ENCODE measurements around the gene RGP1. TPM values are rescaled to one million over a fixed set of nuclear protein-coding genes. Genes with fewer than 3 reads are reported as not detected.

Gene RGP1
- total RNA-seq, 1 donor from 2014 or later, result 16.2 TPM

- peaks cover 23% of the 10 kb centered on the region for H3K4me1 ChIP-seq
- H3K27me3 ChIP-seq, result no peaks in the 10 kb centered on the region
- peaks cover 0 to 29% of the 10 kb centered on the region in 2 donors for H3K36me3 ChIP-seq
- intact Hi-C loops (cut with DNase I), result loop anchor here (10.0 kb wide), 1 partner anchor 1438 kb away; no protein-coding TSS in a partner anchor
- no peak for DNase-seq (ENCODE audit: extremely low spot score in 2 of 2)
- H3K9me3 ChIP-seq, result no peaks in the 10 kb centered on the region
- H3K27ac ChIP-seq, result peak overlapping the region; percentile 70
- TF ChIP-seq POLR2A (IDR thresholded peaks at IDR 0.05), result no peak
- TF ChIP-seq CTCF (IDR thresholded peaks at IDR 0.05), result peak in 1 of 3 experiments; percentile 32
- TF ChIP-seq POLR2AphosphoS5 (IDR thresholded peaks at IDR 0.05; ENCODE audit: insufficient read depth in 1 of 2, low read depth in 1 of 2), result no peak
- peak overlapping the region; percentile 47 to 53 for H3K4me3 ChIP-seq
Observed at GRCh38 chr9:35756275-35757225, 7.5 kb downstream of the RGP1 start.

- Histone ChIP-seq H3K27ac (peak overlapping the region; percentile 70), H3K4me3 (peak overlapping the region; percentile 47 to 53), H3K9me3 (no peaks in the 10 kb centered on the region), H3K27me3 (no peaks in the 10 kb centered on the region), H3K4me1 (peaks cover 23% of the 10 kb centered on the region), H3K36me3 (peaks cover 0 to 21% of the 10 kb centered on the region in 2 donors)
- intact Hi-C loops (cut with DNase I), result loop anchor here (10.0 kb wide), 1 partner anchor 1437 kb away; no protein-coding TSS in a partner anchor
- no peak for DNase-seq (ENCODE audit: extremely low spot score in 2 of 2)
- no peak for TF ChIP-seq POLR2A (IDR thresholded peaks at IDR 0.05)
- peak in 1 of 2 donors; percentile 59 for TF ChIP-seq POLR2AphosphoS5 (IDR thresholded peaks at IDR 0.05; ENCODE audit: insufficient read depth in 1 of 2, low read depth in 1 of 2)
- TF ChIP-seq CTCF (IDR thresholded peaks at IDR 0.05), result no peak
Observed at GRCh38 chr9:35757226-35757891, 8.3 kb downstream of the RGP1 start.

- peaks cover 23% of the 10 kb centered on the region for H3K4me1 ChIP-seq
- intact Hi-C loops (cut with DNase I), result loop anchor here (10.0 kb wide), 1 partner anchor 1437 kb away; no protein-coding TSS in a partner anchor
- TF ChIP-seq POLR2A (IDR thresholded peaks at IDR 0.05) (no peak), POLR2AphosphoS5 (IDR thresholded peaks at IDR 0.05; ENCODE audit: insufficient read depth in 1 of 2, low read depth in 1 of 2) (no peak), CTCF (IDR thresholded peaks at IDR 0.05) (no peak)
Observed at GRCh38 chr9:35757892-35758275, 8.8 kb downstream of the RGP1 start.

GRCh38 chr9:35758475-35759050, 9.5 kb downstream of the RGP1 start:
- DNase-seq (ENCODE audit: extremely low spot score in 2 of 2), result no peak
- Histone ChIP-seq H3K4me3 (no peak overlapping the region), H3K27me3 (no peaks in the 10 kb centered on the region), H3K27ac (no peak overlapping the region), H3K9me3 (no peaks in the 10 kb centered on the region), H3K4me1 (peaks cover 23% of the 10 kb centered on the region), H3K36me3 (peaks cover 0 to 9% of the 10 kb centered on the region in 2 donors)
- TF ChIP-seq CTCF (IDR thresholded peaks at IDR 0.05) (no peak), POLR2A (IDR thresholded peaks at IDR 0.05) (no peak), POLR2AphosphoS5 (IDR thresholded peaks at IDR 0.05; ENCODE audit: insufficient read depth in 1 of 2, low read depth in 1 of 2) (no peak)
- intact Hi-C loops (cut with DNase I), result loop anchor here (10.0 kb wide), 1 partner anchor 1436 kb away; no protein-coding TSS in a partner anchor

More at GRCh38 chr9:35757892-35758275, 8.8 kb downstream of the RGP1 start:
- no peaks in the 10 kb centered on the region for H3K9me3 ChIP-seq
- H3K4me3 ChIP-seq, result no peak overlapping the region
- DNase-seq (ENCODE audit: extremely low spot score in 2 of 2), result no peak
- H3K36me3 ChIP-seq, result peaks cover 0 to 16% of the 10 kb centered on the region in 2 donors
- H3K27me3 ChIP-seq, result no peaks in the 10 kb centered on the region
- no peak overlapping the region for H3K27ac ChIP-seq

Measured in vagina (tissue), 2 donors.